Neuronal stem cell (in vitro differentiated cells): Measurements from ENCODE around the gene TTBK1.

Experiments
- DNase-seq: peaks from one replicate; pipeline ENCODE4 v3.0.0-alpha.2; 2013; ENCODE audit warnings: low spot score
- H2AFZ ChIP-seq: one replicate; pipeline ENCODE4 v1.6.1; 2013; ENCODE audit warnings: mild to moderate bottlenecking, low read length, inconsistent platforms
- H2AK5ac ChIP-seq: 2 replicates; pipeline ENCODE4 v1.6.1; 2013; ENCODE audit warnings: low read depth, mild to moderate bottlenecking, inconsistent platforms, low read length, moderate library complexity, mixed read lengths
- H2BK120ac ChIP-seq: 2 replicates; pipeline ENCODE4 v1.6.1; 2013; ENCODE audit warnings: low read depth, mild to moderate bottlenecking, inconsistent platforms, low read length, moderate library complexity, mixed read lengths
- H2BK12ac ChIP-seq: one replicate; pipeline ENCODE4 v1.6.1; 2013; ENCODE audit warnings: low read length, inconsistent platforms
- H2BK15ac ChIP-seq: 2 replicates; pipeline ENCODE4 v1.6.1; 2013; ENCODE audit warnings: mild to moderate bottlenecking, low read length, inconsistent platforms, mixed read lengths
- H2BK5ac ChIP-seq: one replicate; pipeline ENCODE4 v1.6.1; 2013; ENCODE audit warnings: inconsistent platforms, mild to moderate bottlenecking, low read length, moderate library complexity
- H3K14ac ChIP-seq: one replicate; pipeline ENCODE4 v1.6.1; 2013; ENCODE audit warnings: low read length, inconsistent platforms
- H3K18ac ChIP-seq: 2 replicates; pipeline ENCODE4 v1.6.1; 2013; ENCODE audit warnings: low read length, inconsistent platforms
- H3K23ac ChIP-seq: 2 replicates; pipeline ENCODE4 v1.6.1; 2013; ENCODE audit warnings: low read depth, mild to moderate bottlenecking, mixed read lengths, low read length, inconsistent platforms; ENCODE audit not compliant: poor library complexity
- H3K27ac ChIP-seq: replicated peaks from 3 replicates; pipeline ENCODE4 v1.5.1; 2013; ENCODE audit warnings: low read length, inconsistent platforms
- H3K27me3 ChIP-seq, 3 experiments: 2 replicates each; pipeline ENCODE4 v1.6.1; 2013; ENCODE audit warnings: low read length in 3 of 3, mild to moderate bottlenecking in 2 of 3, inconsistent platforms in 1 of 3, low read depth in 1 of 3, mixed read lengths in 1 of 3, moderate library complexity in 1 of 3; ENCODE audit not compliant: control insufficient read depth in 3 of 3, insufficient read depth in 3 of 3
- H3K36me3 ChIP-seq, 2 donors: replicated peaks in 1 of 2; 2 replicates each; pipeline ENCODE4 v1.6.1; 2013; ENCODE audit warnings: low read length in 2 of 2; ENCODE audit not compliant: control insufficient read depth in 2 of 2, insufficient read depth in 2 of 2
- H3K4ac ChIP-seq: 2 replicates; pipeline ENCODE4 v1.6.1; 2013; ENCODE audit warnings: inconsistent platforms, mild to moderate bottlenecking, low read length, moderate library complexity
- H3K4me1 ChIP-seq, 2 donors: 1 replicate in 1 of 2; 2 replicates in 1 of 2; pipeline ENCODE4 v1.6.1; 2013; ENCODE audit warnings: low read length in 2 of 2, low read depth in 1 of 2; ENCODE audit not compliant: control insufficient read depth in 2 of 2, insufficient read depth in 1 of 2
- H3K4me2 ChIP-seq: one replicate; pipeline ENCODE4 v1.6.1; 2013; ENCODE audit warnings: mild to moderate bottlenecking, low read length, inconsistent platforms; ENCODE audit not compliant: insufficient read depth, poor library complexity, severe bottlenecking
- H3K4me3 ChIP-seq, 2 donors: 2 replicates each; pipeline ENCODE4 v1.5.1; 2013; ENCODE audit warnings: low read length in 2 of 2, mild to moderate bottlenecking in 2 of 2, inconsistent platforms in 1 of 2, moderate library complexity in 1 of 2
- H3K79me1 ChIP-seq: one replicate; pipeline ENCODE4 v1.6.1; 2013; ENCODE audit warnings: low read depth, mild to moderate bottlenecking, inconsistent platforms, low read length, moderate library complexity
- H3K9ac ChIP-seq: one replicate; pipeline ENCODE4 v1.6.1; 2013; ENCODE audit warnings: mild to moderate bottlenecking, low read depth, low read length, inconsistent platforms; ENCODE audit not compliant: poor library complexity
- H3K9me3 ChIP-seq, 2 donors: replicated peaks in 1 of 2; 2 replicates each; pipeline versions ENCODE3 to v1.6.1; 2013; ENCODE audit warnings: low read length in 2 of 2, mild to moderate bottlenecking in 2 of 2, inconsistent platforms in 1 of 2, low read depth in 1 of 2, mixed read lengths in 1 of 2, moderate library complexity in 1 of 2; ENCODE audit not compliant: control insufficient read depth in 2 of 2, insufficient read depth in 1 of 2
- H4K8ac ChIP-seq: one replicate; pipeline ENCODE4 v1.6.1; 2013; ENCODE audit warnings: low read depth, mild to moderate bottlenecking, inconsistent platforms, low read length, moderate library complexity
- H4K91ac ChIP-seq: one replicate; pipeline ENCODE4 v1.6.1; 2013; ENCODE audit warnings: low read length, low read depth, mild to moderate bottlenecking, inconsistent platforms; ENCODE audit not compliant: poor library complexity
- WGBS, 2 donors: extraction: QIAGEN DNeasy Blood & Tissue Kit; methylation state at CpG; one replicate each; pipeline ENCODE4 v1.1.7; 2013; ENCODE audit warnings: missing lambda C conversion rate in 2 of 2, mixed read lengths in 1 of 2; ENCODE audit not compliant: insufficient read length in 2 of 2, insufficient replicate concordance in 1 of 2; ENCODE audit errors: extremely low coverage in 2 of 2; 5-methylcytosine and 5-hydroxymethylcytosine counted together

Gene TTBK1

DNA sequence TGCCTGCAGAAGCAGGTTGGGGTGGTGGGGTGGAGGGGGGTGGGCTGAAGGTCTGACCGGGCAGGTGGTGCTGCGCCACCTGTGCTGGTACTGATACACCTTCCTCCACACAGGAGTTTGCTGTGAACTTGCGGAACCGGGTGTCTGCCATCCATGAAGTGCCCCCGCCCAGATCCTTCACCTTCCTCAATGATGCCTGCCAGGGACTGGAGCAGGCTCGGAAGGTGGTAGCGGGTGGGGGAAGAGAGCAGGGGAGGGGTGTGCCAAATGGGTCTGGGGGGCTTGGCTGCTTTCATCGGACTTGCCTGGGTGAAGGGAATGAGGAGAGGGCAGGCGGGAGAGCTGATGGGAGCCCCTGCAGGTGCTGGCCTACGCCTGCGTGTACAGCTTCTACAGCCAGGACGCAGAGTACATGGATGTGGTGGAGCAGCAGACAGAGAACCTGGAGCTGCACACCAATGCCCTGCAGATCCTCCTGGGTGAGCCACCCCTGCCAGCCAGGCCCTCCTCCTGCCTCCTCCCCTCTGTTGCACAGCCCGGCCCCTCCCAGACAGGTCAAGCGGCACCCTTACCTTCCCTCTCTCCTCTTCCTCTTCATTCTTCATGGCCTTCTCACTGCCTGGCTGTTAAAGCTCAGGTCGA is 20.7 kb upstream of the TTBK1 start:
- no peak for DNase-seq
- H3K79me1 ChIP-seq, result peaks cover 2% of the 10 kb centered on the region
- peak overlapping the region; percentile 77 for H4K8ac ChIP-seq
- no peak overlapping the region for H2AFZ ChIP-seq
- H3K4me2 ChIP-seq, result no peak overlapping the region
- no peak overlapping the region for H2BK12ac ChIP-seq
- no peak overlapping the region for H3K14ac ChIP-seq
- no peak overlapping the region for H2BK120ac ChIP-seq
- no peak overlapping the region for H3K4me3 ChIP-seq
- peak overlapping the region; percentile 31 for H2BK5ac ChIP-seq
- H2AK5ac ChIP-seq, result no peak overlapping the region
- peak overlapping the region; percentile 98 for H3K23ac ChIP-seq
- no peaks in the 10 kb centered on the region for H3K9me3 ChIP-seq
- no peak overlapping the region for H3K18ac ChIP-seq
- WGBS, 2 donors, result no CpG with 5 or more reads among the region's 15 CpGs
- H3K27ac ChIP-seq, result no peak overlapping the region
- H3K4ac ChIP-seq, result no peak overlapping the region
- H3K9ac ChIP-seq, result peak overlapping the region; percentile 17
- H3K27me3 ChIP-seq, result no peaks in the 10 kb centered on the region
- peaks cover 0 to 1% of the 10 kb centered on the region in 2 donors for H3K4me1 ChIP-seq
- H4K91ac ChIP-seq, result no peak overlapping the region
- H3K36me3 ChIP-seq, result peaks cover 18 to 60% of the 10 kb centered on the region in 2 donors
- H2BK15ac ChIP-seq, result no peak overlapping the region

DNA sequence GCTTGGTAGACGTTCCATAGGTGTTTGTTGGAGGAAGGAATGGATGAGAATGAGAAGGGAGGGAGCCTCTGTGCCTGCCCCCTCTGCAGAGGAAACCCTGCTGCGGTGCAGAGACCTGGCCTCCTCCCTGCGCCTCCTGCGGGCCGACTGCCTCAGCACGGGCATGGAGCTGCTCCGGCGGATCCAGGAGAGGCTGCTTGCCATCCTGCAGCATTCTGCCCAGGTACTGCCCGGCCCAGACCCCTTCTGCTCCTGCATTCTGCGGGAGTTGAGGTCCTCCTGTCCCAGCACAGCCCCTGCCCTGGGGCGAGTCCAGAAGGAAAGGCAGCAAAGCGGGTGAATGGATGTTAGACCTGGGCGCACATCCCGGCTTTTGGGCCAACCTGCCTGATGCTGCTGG is 20.1 kb upstream of the TTBK1 start:
- Histone ChIP-seq H3K9ac (no peak overlapping the region), H2BK12ac (peak overlapping the region; percentile 48), H3K4me1 (peaks cover 0 to 1% of the 10 kb centered on the region in 2 donors), H4K91ac (no peak overlapping the region), H3K79me1 (peaks cover 4% of the 10 kb centered on the region), H2BK120ac (no peak overlapping the region), H3K9me3 (no peaks in the 10 kb centered on the region), H3K36me3 (peaks cover 18 to 58% of the 10 kb centered on the region in 2 donors), H3K14ac (no peak overlapping the region), H2AFZ (no peak overlapping the region), H2AK5ac (no peak overlapping the region), H4K8ac (no peak overlapping the region), H3K27ac (no peak overlapping the region), H2BK5ac (no peak overlapping the region), H3K18ac (no peak overlapping the region), H3K27me3 (no peaks in the 10 kb centered on the region), H3K4me3 (no peak overlapping the region), H2BK15ac (no peak overlapping the region), H3K4ac (no peak overlapping the region), H3K4me2 (no peak overlapping the region), H3K23ac (peak overlapping the region; percentile 46)
- no peak for DNase-seq
- WGBS, 2 donors, result no CpG with 5 or more reads among the region's 14 CpGs

DNA sequence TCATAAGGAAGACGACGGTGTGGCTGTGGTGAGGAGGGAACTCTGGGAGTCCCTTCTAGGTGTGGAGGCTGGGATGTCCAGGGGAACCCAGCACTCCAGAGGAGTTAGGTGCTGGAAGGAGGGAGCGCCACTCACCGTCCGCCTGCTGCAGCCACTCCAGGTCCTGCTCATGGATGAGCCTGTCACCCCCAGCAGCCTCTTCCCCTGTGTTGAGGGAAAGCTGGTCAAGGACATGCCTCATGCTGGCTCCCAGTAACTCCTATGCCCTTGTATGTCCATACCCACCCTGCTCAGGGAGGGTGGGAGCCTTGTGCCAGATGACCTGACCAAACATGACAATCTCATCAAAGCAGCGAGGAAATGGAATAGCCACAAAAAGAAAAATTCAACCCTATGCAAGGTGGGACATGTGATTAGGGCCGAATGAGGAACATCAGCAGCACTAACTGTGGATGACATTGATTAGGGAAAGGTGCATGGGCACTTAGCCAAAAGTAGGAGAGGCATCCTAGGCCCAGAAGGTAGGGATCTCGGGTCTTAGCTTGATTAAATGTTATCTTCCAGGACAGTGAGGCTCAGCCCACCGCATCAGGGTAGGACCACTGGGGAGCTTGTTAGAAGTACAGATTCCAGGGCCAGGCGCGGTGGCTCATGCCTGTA is 17.0 kb upstream of the TTBK1 start:
- H3K27me3 ChIP-seq, result peaks cover 0 to 8% (median 6%) of the 10 kb centered on the region in 3 experiments
- WGBS, 2 donors, result no CpG with 5 or more reads among the region's 11 CpGs

More for the DNA sequence above, 17.0 kb upstream of the TTBK1 start:
- H3K14ac ChIP-seq, result no peak overlapping the region
- H3K27ac ChIP-seq, result no peak overlapping the region
- H4K91ac ChIP-seq, result no peak overlapping the region
- peaks cover 3 to 4% of the 10 kb centered on the region in 2 donors for H3K4me1 ChIP-seq
- peak overlapping the region; percentile 40 for H3K23ac ChIP-seq
- H3K9ac ChIP-seq, result no peak overlapping the region
- H2AK5ac ChIP-seq, result no peak overlapping the region
- H2BK12ac ChIP-seq, result no peak overlapping the region
- H3K36me3 ChIP-seq, result peaks cover 18 to 40% of the 10 kb centered on the region in 2 donors
- H3K18ac ChIP-seq, result no peak overlapping the region
- H4K8ac ChIP-seq, result no peak overlapping the region
- no peak overlapping the region for H2BK120ac ChIP-seq
- no peak overlapping the region for H2AFZ ChIP-seq
- no peak overlapping the region for H3K4ac ChIP-seq
- no peak overlapping the region for H3K4me3 ChIP-seq
- H3K4me2 ChIP-seq, result no peak overlapping the region
- no peak overlapping the region for H2BK15ac ChIP-seq
- H3K79me1 ChIP-seq, result peaks cover 9% of the 10 kb centered on the region
- no peaks in the 10 kb centered on the region for H3K9me3 ChIP-seq
- no peak for DNase-seq
- H2BK5ac ChIP-seq, result no peak overlapping the region
